ENCODE data around the gene ACY1.

ACY1 gene

GRCh38 chr3:52017586-52017985, 34.3 kb downstream of the ACY1 start:
- no peak for ATAC-seq
- Mint-ChIP-seq H3K27me3 (peaks cover 17% of the 10 kb centered on the region), H3K36me3 (no peaks in the 10 kb centered on the region), H3K4me1 (peaks cover 13% of the 10 kb centered on the region), H3K9me3 (no peaks in the 10 kb centered on the region), H3K27ac (no peak overlapping the region), H3K4me3 (no peak overlapping the region)

DNA sequence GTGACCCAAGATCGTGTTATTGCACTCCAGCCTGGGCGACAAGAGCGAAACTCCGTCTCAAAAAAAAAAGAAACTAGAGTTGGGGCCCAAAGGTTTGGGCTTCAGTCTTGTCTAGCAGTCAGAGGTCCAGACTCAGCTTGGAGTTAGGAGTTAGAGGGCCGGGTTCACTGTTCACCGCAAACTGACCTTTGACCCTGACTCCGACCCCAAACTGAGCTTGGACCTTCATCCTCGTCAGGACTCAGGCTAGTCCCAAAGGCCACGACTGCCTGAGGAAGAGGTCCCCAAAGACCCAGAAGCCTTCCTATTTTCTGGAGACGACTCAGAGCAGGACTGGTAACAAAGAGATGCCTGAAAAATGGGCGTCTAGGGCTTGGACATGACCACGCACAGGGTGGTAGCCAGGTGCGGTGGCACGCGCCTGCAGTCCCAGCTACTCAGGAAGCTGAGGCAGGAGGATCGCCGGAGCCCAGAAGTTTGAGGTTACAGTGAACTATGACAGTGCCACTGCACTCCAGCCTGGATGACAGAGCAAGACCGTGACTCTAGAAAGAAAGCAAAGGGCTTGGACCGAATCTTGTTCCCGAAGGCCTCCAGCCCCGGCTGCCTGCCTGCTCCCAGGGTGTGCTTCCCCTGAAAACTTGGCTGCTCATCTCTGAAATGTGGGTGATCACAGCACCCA, 35.1 kb downstream of the ACY1 start:
- Mint-ChIP-seq H3K4me3 (no peak overlapping the region), H3K27ac (no peak overlapping the region), H3K27me3 (peaks cover 17% of the 10 kb centered on the region), H3K36me3 (no peaks in the 10 kb centered on the region), H3K4me1 (peaks cover 19% of the 10 kb centered on the region), H3K9me3 (no peaks in the 10 kb centered on the region)
- ATAC-seq, result no peak

GRCh38 chr3:52019352-52020080, 36.2 kb downstream of the ACY1 start:
- Mint-ChIP-seq H3K4me3 (no peak overlapping the region), H3K36me3 (no peaks in the 10 kb centered on the region), H3K27me3 (peaks cover 23% of the 10 kb centered on the region), H3K9me3 (no peaks in the 10 kb centered on the region), H3K4me1 (peaks cover 30% of the 10 kb centered on the region), H3K27ac (no peak overlapping the region)
- no peak for ATAC-seq

DNA sequence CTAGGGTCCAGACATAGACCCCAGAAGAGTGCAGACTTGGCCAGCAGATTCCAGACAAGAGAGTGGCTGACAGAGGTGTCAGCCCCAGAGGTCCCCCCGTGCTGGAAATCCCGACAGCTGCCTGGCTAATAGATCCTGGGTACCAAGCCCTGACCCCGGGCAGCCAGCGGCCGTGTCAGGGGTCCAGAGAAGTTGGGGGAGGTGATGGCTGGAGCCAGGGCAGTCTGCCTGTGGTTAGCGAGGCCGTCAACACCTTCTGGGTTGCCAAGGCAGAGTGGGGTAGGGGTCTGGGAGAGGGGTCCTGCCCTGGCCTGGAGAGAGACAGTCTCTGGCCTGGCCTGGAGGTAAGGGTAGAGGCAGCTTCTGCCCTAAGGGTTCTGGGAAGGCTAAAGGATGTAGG, 37.5 kb downstream of the ACY1 start:
- Mint-ChIP-seq H3K9me3 (no peaks in the 10 kb centered on the region), H3K4me1 (peaks cover 36% of the 10 kb centered on the region), H3K36me3 (no peaks in the 10 kb centered on the region), H3K4me3 (no peak overlapping the region), H3K27me3 (peaks cover 25% of the 10 kb centered on the region), H3K27ac (no peak overlapping the region)
- no peak for ATAC-seq

- Mint-ChIP-seq H3K27ac (no peak overlapping the region), H3K4me1 (peaks cover 36% of the 10 kb centered on the region), H3K36me3 (no peaks in the 10 kb centered on the region), H3K9me3 (no peaks in the 10 kb centered on the region), H3K27me3 (peaks cover 20% of the 10 kb centered on the region), H3K4me3 (no peak overlapping the region)
- no peak for ATAC-seq
Observed at GRCh38 chr3:52021489-52022268, 38.3 kb downstream of the ACY1 start.

- Mint-ChIP-seq H3K4me1 (peaks cover 36% of the 10 kb centered on the region), H3K36me3 (no peaks in the 10 kb centered on the region), H3K27me3 (peaks cover 13% of the 10 kb centered on the region), H3K27ac (no peak overlapping the region), H3K9me3 (no peaks in the 10 kb centered on the region), H3K4me3 (no peak overlapping the region)
- ATAC-seq, result no peak
Observed at GRCh38 chr3:52022323-52023100, 39.2 kb downstream of the ACY1 start.

GRCh38 chr3:52023101-52023770, 39.9 kb downstream of the ACY1 start:
- no peak for ATAC-seq
- H3K36me3 Mint-ChIP-seq, result no peaks in the 10 kb centered on the region
- no peaks in the 10 kb centered on the region for H3K9me3 Mint-ChIP-seq
- peaks cover 36% of the 10 kb centered on the region for H3K4me1 Mint-ChIP-seq
- no peak overlapping the region for H3K4me3 Mint-ChIP-seq
- H3K27me3 Mint-ChIP-seq, result peaks cover 17% of the 10 kb centered on the region
- peak overlapping the region; percentile 31 for H3K27ac Mint-ChIP-seq

- peaks cover 36% of the 10 kb centered on the region for H3K4me1 Mint-ChIP-seq
Observed at GRCh38 chr3:52023860-52024764, 40.8 kb downstream of the ACY1 start.

DNA sequence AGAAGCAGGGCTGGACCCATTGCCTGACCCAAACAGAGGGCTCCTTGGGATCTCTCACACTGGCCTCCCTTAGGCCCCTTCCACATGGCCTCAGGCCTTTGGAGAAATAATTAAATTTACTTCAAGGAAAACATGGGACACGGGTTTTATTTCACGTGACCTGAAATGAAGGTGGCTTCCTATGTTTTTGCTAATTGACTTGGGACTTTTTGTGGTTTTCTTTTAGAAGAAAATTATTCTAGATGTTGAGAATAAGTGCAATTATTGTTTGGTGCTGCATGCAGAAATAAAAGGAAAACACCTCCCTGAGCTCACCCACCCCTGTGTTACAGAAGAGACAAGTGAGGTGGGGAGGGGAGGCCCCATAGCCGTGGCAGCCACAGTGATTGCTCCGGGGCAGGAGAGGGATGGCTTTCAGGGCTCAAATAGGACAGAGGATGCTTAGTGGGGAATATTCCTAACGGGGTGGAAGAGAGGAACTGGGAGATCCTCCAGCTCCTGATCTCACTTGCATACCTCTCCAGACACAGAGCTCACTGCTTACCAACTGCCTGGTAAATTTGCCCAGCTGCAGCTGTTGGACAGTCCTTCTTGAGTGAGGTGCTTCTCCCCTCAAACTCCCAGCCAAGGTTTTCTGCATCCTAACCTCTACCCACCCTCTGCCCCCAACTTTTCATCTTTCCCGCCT, 41.6 kb downstream of the ACY1 start:
- H3K27ac Mint-ChIP-seq, result no peak overlapping the region
- H3K36me3 Mint-ChIP-seq, result no peaks in the 10 kb centered on the region
- ATAC-seq, result no peak
- peaks cover 18% of the 10 kb centered on the region for H3K27me3 Mint-ChIP-seq
- H3K4me1 Mint-ChIP-seq, result peaks cover 36% of the 10 kb centered on the region
- H3K4me3 Mint-ChIP-seq, result no peak overlapping the region
- H3K9me3 Mint-ChIP-seq, result no peaks in the 10 kb centered on the region

More at GRCh38 chr3:52023860-52024764, 40.8 kb downstream of the ACY1 start:
- peak overlapping the region; percentile 31 for H3K27ac Mint-ChIP-seq
- no peaks in the 10 kb centered on the region for H3K36me3 Mint-ChIP-seq
- ATAC-seq, result peak; percentile 81
- no peaks in the 10 kb centered on the region for H3K9me3 Mint-ChIP-seq
- H3K4me3 Mint-ChIP-seq, result peak overlapping the region; percentile 36
- H3K27me3 Mint-ChIP-seq, result peaks cover 18% of the 10 kb centered on the region

- Mint-ChIP-seq H3K27ac (no peak overlapping the region), H3K9me3 (no peaks in the 10 kb centered on the region), H3K27me3 (peaks cover 18% of the 10 kb centered on the region), H3K36me3 (no peaks in the 10 kb centered on the region), H3K4me1 (peaks cover 36% of the 10 kb centered on the region), H3K4me3 (no peak overlapping the region)
- no peak for ATAC-seq
Observed at GRCh38 chr3:52025453-52025852, 42.1 kb downstream of the ACY1 start.

- peaks cover 18% of the 10 kb centered on the region for H3K27me3 Mint-ChIP-seq
- H3K4me3 Mint-ChIP-seq, result no peak overlapping the region
- no peak overlapping the region for H3K27ac Mint-ChIP-seq
- H3K9me3 Mint-ChIP-seq, result no peaks in the 10 kb centered on the region
- ATAC-seq, result no peak
- H3K4me1 Mint-ChIP-seq, result peaks cover 36% of the 10 kb centered on the region
- H3K36me3 Mint-ChIP-seq, result no peaks in the 10 kb centered on the region
Observed at GRCh38 chr3:52026041-52026440, 42.7 kb downstream of the ACY1 start.

- Mint-ChIP-seq H3K4me3 (no peak overlapping the region), H3K9me3 (peaks cover 3% of the 10 kb centered on the region), H3K4me1 (peaks cover 16% of the 10 kb centered on the region), H3K27ac (no peak overlapping the region), H3K27me3 (peaks cover 21% of the 10 kb centered on the region), H3K36me3 (no peaks in the 10 kb centered on the region)
- ATAC-seq, result no peak
Observed at GRCh38 chr3:52028572-52028971, 45.2 kb downstream of the ACY1 start.

DNA sequence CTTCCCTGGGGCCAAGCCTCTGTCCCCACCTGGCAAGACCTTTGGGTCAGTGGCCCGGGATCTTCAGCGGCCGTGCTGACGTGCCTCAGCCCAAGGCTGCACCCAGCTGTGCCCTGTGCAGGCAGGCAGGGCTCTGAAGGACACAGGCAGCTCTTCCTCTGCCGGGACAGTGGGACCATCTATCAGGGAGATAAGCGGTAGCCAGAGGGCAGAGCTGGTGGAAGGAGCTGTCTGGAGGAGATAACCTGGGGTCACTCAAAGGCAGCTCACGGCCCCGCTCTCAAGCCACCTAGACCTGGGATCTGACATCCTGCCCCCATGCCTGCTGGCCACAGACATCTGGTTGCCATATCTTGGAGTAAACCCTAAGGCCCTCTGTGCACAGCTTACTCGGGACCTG, 45.7 kb downstream of the ACY1 start:
- Mint-ChIP-seq H3K9me3 (peaks cover 3% of the 10 kb centered on the region), H3K36me3 (no peaks in the 10 kb centered on the region), H3K27me3 (peaks cover 24% of the 10 kb centered on the region), H3K4me3 (no peak overlapping the region), H3K4me1 (peaks cover 11% of the 10 kb centered on the region), H3K27ac (no peak overlapping the region)
- ATAC-seq, result no peak
